Uterus (tissue), 4 donors: ENCODE measurements around the gene SMCO2. TPM values are rescaled to one million over a fixed set of nuclear protein-coding genes. Genes with fewer than 3 reads are reported as not detected.

ENCODE experiments used
- DNase-seq, 2 donors: peaks; one replicate each; pipeline ENCODE4 v3.0.0-alpha.2; 2019 to 2020
- H3K27ac ChIP-seq, 2 donors: fragments of 200-600 bp; sonication (generic); 1 replicate in 1 of 2; 2 replicates in 1 of 2; pipeline ENCODE4 v1.5.1; 2016 to 2018
- H3K27me3 ChIP-seq, 2 donors: fragments of 200-600 bp; sonication (generic); one replicate each; pipeline ENCODE4 v1.5.1; 2018 to 2019; ENCODE audit warnings: control low read depth in 1 of 2
- H3K36me3 ChIP-seq, 2 donors: fragments of 200-600 bp; sonication (generic); one replicate each; pipeline ENCODE4 v1.5.1; 2019; ENCODE audit warnings: control low read depth in 1 of 2
- H3K4me1 ChIP-seq, 2 donors: fragments of 200-600 bp; sonication (generic); one replicate each; pipeline ENCODE4 v1.5.1; 2018 to 2019; ENCODE audit warnings: control low read depth in 1 of 2
- H3K4me3 ChIP-seq, 2 donors: fragments of 200-600 bp; sonication (generic); 1 replicate in 1 of 2; 2 replicates in 1 of 2; pipeline ENCODE4 v1.5.1; 2018 to 2019; ENCODE audit warnings: mild to moderate bottlenecking in 1 of 2
- H3K9me3 ChIP-seq, 2 donors: fragments of 200-600 bp; sonication (generic); one replicate each; pipeline ENCODE4 v1.5.1; 2019; ENCODE audit warnings: control low read depth in 1 of 2
- POLR2A ChIP-seq, 2 donors: fragments of 450-650 bp; IDR thresholded peaks; one replicate each; pipeline ENCODE4 v1.6.1; 2016; ENCODE audit warnings: antibody characterized with exemption in 2 of 2, mild to moderate bottlenecking in 1 of 2, moderate library complexity in 1 of 2
- intact Hi-C: fragments of 100-400 bp; cut with DNase I; formaldehyde crosslinking; loops from one replicate; pipeline ENCODE4 v1.15.1; 2023; ENCODE audit warnings: low total_unique reads
- total RNA-seq, 4 donors: library from RNA; depleted of rRNA in 3 of 4; stranded (reverse); fragments of >200 nt in 3 of 4; gene quantifications; one replicate each; pipeline versions ENCODE4 v1.1.0 to v1.2.4, GENCODE V29; 2014 to 2023
- TF ChIP-seq, protein P1 (sequence below), 4 experiments: fragments of 200-600 bp in 2 of 4; fragments of 450-650 bp in 2 of 4; sonication (generic) in 2 of 4; IDR thresholded peaks; one replicate each; pipeline ENCODE4 v1.5.1; 2016 to 2019; ENCODE audit warnings: antibody characterized with exemption in 4 of 4, mild to moderate bottlenecking in 2 of 4, moderate library complexity in 1 of 4
- donor health status: DM: yes; HTN: yes; CAD: no.

The SMCO2 gene
- total RNA-seq, 4 donors from 2014 or later, result not detected

DNA sequence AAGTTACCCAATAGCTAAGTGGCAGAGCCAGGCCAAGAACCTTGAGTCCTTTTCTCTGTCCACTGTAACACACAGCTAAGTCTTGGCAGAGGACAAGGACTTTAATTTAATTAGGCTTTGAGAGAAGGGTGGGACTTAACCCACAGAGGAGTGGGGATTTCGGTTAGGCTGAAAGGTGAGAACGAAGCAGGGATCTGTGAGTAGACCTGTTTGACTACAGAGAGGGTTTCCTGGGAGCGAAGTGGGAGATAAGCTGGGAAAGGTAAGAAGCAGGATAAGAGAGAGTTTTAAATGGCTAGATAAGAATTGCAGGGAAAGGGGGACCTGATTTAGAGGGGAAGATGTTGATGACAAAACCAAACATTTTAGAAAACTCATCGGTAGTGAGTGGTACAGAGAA is 75.4 kb downstream of the SMCO2 start:
- intact Hi-C loops, result no loop called here

GRCh38 chr12:27523305-27523641 is 76.7 kb downstream of the SMCO2 start:
- Histone ChIP-seq H3K36me3 (no peaks in the 10 kb centered on the region), H3K4me3 (peak overlapping the region; percentile 65 to 79), H3K9me3 (no peaks in the 10 kb centered on the region), H3K27ac (peak overlapping the region; percentile 89 to 93), H3K27me3 (no peaks in the 10 kb centered on the region), H3K4me1 (no peaks in the 10 kb centered on the region)
- no peak for DNase-seq
- intact Hi-C loops, result no loop called here
- TF ChIP-seq POLR2A (IDR thresholded peaks at IDR 0.05), result no peak
- TF ChIP-seq, protein P1, sequence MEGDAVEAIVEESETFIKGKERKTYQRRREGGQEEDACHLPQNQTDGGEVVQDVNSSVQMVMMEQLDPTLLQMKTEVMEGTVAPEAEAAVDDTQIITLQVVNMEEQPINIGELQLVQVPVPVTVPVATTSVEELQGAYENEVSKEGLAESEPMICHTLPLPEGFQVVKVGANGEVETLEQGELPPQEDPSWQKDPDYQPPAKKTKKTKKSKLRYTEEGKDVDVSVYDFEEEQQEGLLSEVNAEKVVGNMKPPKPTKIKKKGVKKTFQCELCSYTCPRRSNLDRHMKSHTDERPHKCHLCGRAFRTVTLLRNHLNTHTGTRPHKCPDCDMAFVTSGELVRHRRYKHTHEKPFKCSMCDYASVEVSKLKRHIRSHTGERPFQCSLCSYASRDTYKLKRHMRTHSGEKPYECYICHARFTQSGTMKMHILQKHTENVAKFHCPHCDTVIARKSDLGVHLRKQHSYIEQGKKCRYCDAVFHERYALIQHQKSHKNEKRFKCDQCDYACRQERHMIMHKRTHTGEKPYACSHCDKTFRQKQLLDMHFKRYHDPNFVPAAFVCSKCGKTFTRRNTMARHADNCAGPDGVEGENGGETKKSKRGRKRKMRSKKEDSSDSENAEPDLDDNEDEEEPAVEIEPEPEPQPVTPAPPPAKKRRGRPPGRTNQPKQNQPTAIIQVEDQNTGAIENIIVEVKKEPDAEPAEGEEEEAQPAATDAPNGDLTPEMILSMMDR (IDR thresholded peaks at IDR 0.05), result no peak

More for the DNA sequence above, 75.4 kb downstream of the SMCO2 start:
- Histone ChIP-seq H3K27me3 (no peaks in the 10 kb centered on the region), H3K9me3 (no peaks in the 10 kb centered on the region), H3K4me3 (no peak overlapping the region), H3K4me1 (no peaks in the 10 kb centered on the region), H3K36me3 (no peaks in the 10 kb centered on the region), H3K27ac (peak overlapping the region; percentile 73 to 89)
- TF ChIP-seq POLR2A (IDR thresholded peaks at IDR 0.05), result no peak
- TF ChIP-seq, protein P1 (IDR thresholded peaks at IDR 0.05), result no peak
- DNase-seq, result no peak

GRCh38 chr12:27523642-27524493 is 77.3 kb downstream of the SMCO2 start, which contains the start of gene PPFIBP1:
Gene PPFIBP1 (plus strand): TSS chr12:27524206. CDS start chr12:27633397, 109,191 bp downstream.
- peak; percentile 99 to 100 for DNase-seq
- peak within 1 kb of the TSS; percentile 89 to 93 for H3K27ac ChIP-seq
- no peaks in the 10 kb centered on the region for H3K4me1 ChIP-seq
- peak within 1 kb of the TSS; percentile 65 to 79 for H3K4me3 ChIP-seq
- no peaks in the 10 kb centered on the region for H3K27me3 ChIP-seq
- no peaks in the 10 kb centered on the region for H3K9me3 ChIP-seq
- H3K36me3 ChIP-seq, result no peaks in the 10 kb centered on the region
- intact Hi-C loops, result no loop called here
- TF ChIP-seq, protein P1 (IDR thresholded peaks at IDR 0.05), result peak in 2 of 4 experiments; percentile 38 to 40
- TF ChIP-seq POLR2A (IDR thresholded peaks at IDR 0.05), result peak; percentile 91 to 94

- Histone ChIP-seq H3K4me1 (no peaks in the 10 kb centered on the region), H3K9me3 (no peaks in the 10 kb centered on the region), H3K4me3 (peak overlapping the region; percentile 65 to 79), H3K36me3 (no peaks in the 10 kb centered on the region), H3K27me3 (no peaks in the 10 kb centered on the region), H3K27ac (peak overlapping the region; percentile 89 to 93)
- DNase-seq, result no peak
- TF ChIP-seq, protein P1 (IDR thresholded peaks at IDR 0.05), result no peak
- TF ChIP-seq POLR2A (IDR thresholded peaks at IDR 0.05), result no peak
- intact Hi-C loops, result no loop called here
Observed at GRCh38 chr12:27524494-27524835, 77.9 kb downstream of the SMCO2 start.
